ENCODE results near the gene CLDN19. TPM values are rescaled to one million over a fixed set of nuclear protein-coding genes. Genes with fewer than 3 reads are reported as not detected.

CLDN19 gene
- total and polyA plus RNA-seq, 3 experiments from 2014 or later: not detected

DNA sequence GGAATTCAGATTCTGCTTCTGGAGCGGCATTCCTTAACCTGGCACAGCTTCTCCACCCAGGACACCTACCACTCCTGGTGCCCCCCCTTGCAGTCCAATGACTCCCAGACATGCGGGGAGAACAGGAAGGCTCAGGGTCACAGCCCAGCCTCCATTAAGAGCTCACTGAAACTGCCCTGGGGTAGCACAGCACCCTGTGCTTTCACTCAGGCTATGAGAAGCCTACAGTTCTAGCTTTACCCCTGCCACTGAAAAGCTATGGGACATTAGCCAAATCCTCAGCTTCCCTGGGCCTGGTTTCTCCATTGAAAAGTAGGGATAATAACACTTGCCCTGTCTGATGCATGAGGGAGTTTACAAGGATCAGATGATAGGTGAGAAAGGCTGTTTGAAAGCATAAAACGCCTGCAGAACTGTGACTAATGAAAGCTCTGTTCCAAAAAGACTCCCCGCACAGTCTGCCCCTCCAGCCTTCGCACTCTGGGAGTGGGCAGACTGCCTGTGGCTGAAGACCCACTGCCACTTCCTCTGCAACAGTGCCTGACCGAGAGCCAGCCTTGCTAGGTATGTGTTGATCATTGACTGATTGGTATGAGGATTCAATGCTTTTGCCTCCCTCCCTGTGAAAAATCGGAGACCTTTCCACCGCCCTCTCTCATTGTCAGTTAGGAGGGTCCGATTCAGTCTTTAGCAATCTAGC lies 2.7 kb upstream of the CLDN19 start:
- Histone ChIP-seq H3K9me3 (ENCODE audit: low read length) (no peaks in the 10 kb centered on the region), H3K4me3 (ENCODE audit: low read length) (no peak overlapping the region), H3K4me1 (ENCODE audit: insufficient read depth, low read length) (no peaks in the 10 kb centered on the region), H3K36me3 (ENCODE audit: insufficient read depth, low read length) (no peaks in the 10 kb centered on the region), H3K27ac (ENCODE audit: low read depth, low read length) (no peak overlapping the region), H3K27me3 (ENCODE audit: insufficient read depth, low read length, poor library complexity, severe bottlenecking) (no peaks in the 10 kb centered on the region)
- CTCF ChIA-PET: interaction anchor here (1.9 kb wide), 1 partner anchor 24 kb away, joined by 6 read pairs; the partner anchor contains the start of genes C1orf50 and P3H1
- Mint-ChIP-seq H3K4me1 (no peaks in the 10 kb centered on the region), H3K27me3 (no peaks in the 10 kb centered on the region), H3K4me3 (no peak overlapping the region), H3K36me3 (peaks cover 0 to 19% (median 5%) of the 10 kb centered on the region in 3 donors), H3K27ac (peak overlapping the region in 1 of 8 donors; percentile 57), H3K9me3 (no peaks in the 10 kb centered on the region)
- no peak for DNase-seq
- POLR2A ChIA-PET: no interaction called here

- Mint-ChIP-seq H3K4me1 (peaks cover 0 to 3% (median 2%) of the 10 kb centered on the region in 3 donors), H3K27ac (peak overlapping the region in 1 of 8 donors; percentile 94), H3K4me3 (no peak overlapping the region), H3K9me3 (no peaks in the 10 kb centered on the region), H3K36me3 (peaks cover 0 to 16% (median 5%) of the 10 kb centered on the region in 3 donors), H3K27me3 (no peaks in the 10 kb centered on the region)
- DNase-seq: no peak
- H3K4me1 ChIP-seq (ENCODE audit: insufficient read depth, low read length): peaks cover 3% of the 10 kb centered on the region
- no peaks in the 10 kb centered on the region for H3K36me3 ChIP-seq (ENCODE audit: insufficient read depth, low read length)
- no peaks in the 10 kb centered on the region for H3K9me3 ChIP-seq (ENCODE audit: low read length)
- POLR2A ChIA-PET: no interaction called here
- H3K27me3 ChIP-seq (ENCODE audit: insufficient read depth, low read length, poor library complexity, severe bottlenecking): no peaks in the 10 kb centered on the region
- no peak overlapping the region for H3K4me3 ChIP-seq (ENCODE audit: low read length)
- CTCF ChIA-PET: interaction anchor here (1.9 kb wide), 1 partner anchor 25 kb away, joined by 6 read pairs; the partner anchor contains the start of genes C1orf50 and P3H1
- no peak overlapping the region for H3K27ac ChIP-seq (ENCODE audit: low read depth, low read length)
These were observed 2.1 kb upstream of the CLDN19 start for GRCh38 chr1:42742141-42742540.

DNA sequence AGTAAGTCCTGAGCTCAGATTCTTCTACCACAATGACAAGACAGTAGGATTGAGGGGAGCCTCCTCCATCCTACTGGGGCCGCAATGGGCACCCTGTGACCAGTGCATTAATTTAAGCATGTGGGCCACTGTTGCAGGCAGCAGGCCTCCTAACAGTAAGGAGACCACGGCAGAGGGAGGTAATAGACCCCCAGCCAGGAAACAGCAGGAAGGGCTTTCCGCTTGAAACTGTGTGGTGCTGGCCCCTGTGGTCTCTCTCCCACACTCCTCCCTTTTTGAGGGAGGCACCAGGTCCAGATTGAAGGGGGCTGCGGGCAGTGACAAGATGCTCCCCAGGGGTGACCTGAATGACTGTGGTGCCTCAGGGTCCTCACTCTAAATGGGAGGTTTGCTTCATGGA lies 1.7 kb upstream of the CLDN19 start:
- DNase-seq: no peak
- H3K4me1 ChIP-seq (ENCODE audit: insufficient read depth, low read length): peaks cover 3% of the 10 kb centered on the region
- Mint-ChIP-seq H3K4me1 (peaks cover 0 to 7% (median 2%) of the 10 kb centered on the region in 3 donors), H3K9me3 (no peaks in the 10 kb centered on the region), H3K36me3 (peaks cover 0 to 12% (median 5%) of the 10 kb centered on the region in 3 donors), H3K4me3 (no peak overlapping the region), H3K27me3 (no peaks in the 10 kb centered on the region), H3K27ac (no peak overlapping the region)
- H3K27ac ChIP-seq (ENCODE audit: low read depth, low read length): no peak overlapping the region
- no peaks in the 10 kb centered on the region for H3K9me3 ChIP-seq (ENCODE audit: low read length)
- ChIA-PET POLR2A (no interaction called here), CTCF (no interaction called here)
- H3K27me3 ChIP-seq (ENCODE audit: insufficient read depth, low read length, poor library complexity, severe bottlenecking): no peaks in the 10 kb centered on the region
- no peak overlapping the region for H3K4me3 ChIP-seq (ENCODE audit: low read length)
- H3K36me3 ChIP-seq (ENCODE audit: insufficient read depth, low read length): no peaks in the 10 kb centered on the region

DNA sequence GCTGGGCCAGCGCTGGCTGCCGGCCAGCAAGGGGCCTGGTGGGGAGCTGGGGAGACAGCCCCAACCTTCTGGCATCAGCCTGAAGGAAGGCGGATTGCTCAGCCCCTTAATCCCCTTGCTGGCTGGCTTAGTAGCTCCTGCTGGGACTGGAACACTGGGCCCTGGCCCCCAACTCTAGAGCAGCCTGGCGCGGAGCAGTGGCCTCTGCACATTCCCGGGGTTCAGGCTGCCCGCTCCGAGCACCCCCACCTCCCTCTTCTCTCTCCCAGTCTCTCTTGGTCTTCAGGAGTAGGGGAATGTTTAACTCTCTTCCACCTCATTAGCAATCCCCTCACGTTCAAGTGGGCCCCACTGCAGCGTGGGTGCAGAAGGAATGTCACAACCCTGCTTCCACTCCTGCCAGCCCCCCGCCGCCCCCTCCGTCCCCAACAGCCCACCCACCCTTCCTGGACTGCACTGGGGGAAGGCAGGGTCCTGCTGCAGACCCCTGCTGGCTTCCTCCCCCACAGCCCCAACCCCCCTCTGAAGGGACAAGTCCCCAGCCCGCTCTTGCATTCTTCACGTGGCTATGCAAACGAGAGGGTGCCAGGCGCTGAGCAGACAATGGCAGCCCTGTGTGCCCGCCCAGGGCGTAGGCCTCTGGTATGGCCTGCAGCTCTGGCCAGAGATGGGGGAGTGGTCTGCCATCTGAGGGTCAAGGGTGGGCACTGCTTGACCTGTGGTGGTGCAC lies 980 bp upstream of the CLDN19 start:
- H3K36me3 Mint-ChIP-seq: peaks cover 0 to 5% (median 5%) of the 10 kb centered on the region in 3 donors
- peaks cover 0 to 7% (median 2%) of the 10 kb centered on the region in 3 donors for H3K4me1 Mint-ChIP-seq
- H3K27ac Mint-ChIP-seq: no peak overlapping the region
- CTCF ChIA-PET: no interaction called here
- no peaks in the 10 kb centered on the region for H3K27me3 Mint-ChIP-seq
- Histone ChIP-seq H3K4me3 (ENCODE audit: low read length) (no peak overlapping the region), H3K27me3 (ENCODE audit: insufficient read depth, low read length, poor library complexity, severe bottlenecking) (no peaks in the 10 kb centered on the region), H3K36me3 (ENCODE audit: insufficient read depth, low read length) (no peaks in the 10 kb centered on the region), H3K9me3 (ENCODE audit: low read length) (no peaks in the 10 kb centered on the region), H3K27ac (ENCODE audit: low read depth, low read length) (no peak overlapping the region), H3K4me1 (ENCODE audit: insufficient read depth, low read length) (peaks cover 3% of the 10 kb centered on the region)
- no peaks in the 10 kb centered on the region for H3K9me3 Mint-ChIP-seq
- H3K4me3 Mint-ChIP-seq: no peak overlapping the region
- no peak for DNase-seq
- POLR2A ChIA-PET: no interaction called here

GRCh38 chr1:42738678-42739226 lies 1.3 kb downstream of the CLDN19 start:
- no peak for DNase-seq
- CTCF ChIA-PET: no interaction called here
- Histone ChIP-seq H3K36me3 (ENCODE audit: insufficient read depth, low read length) (no peaks in the 10 kb centered on the region), H3K27me3 (ENCODE audit: insufficient read depth, low read length, poor library complexity, severe bottlenecking) (no peaks in the 10 kb centered on the region), H3K4me1 (ENCODE audit: insufficient read depth, low read length) (peaks cover 3% of the 10 kb centered on the region), H3K9me3 (ENCODE audit: low read length) (no peaks in the 10 kb centered on the region), H3K27ac (ENCODE audit: low read depth, low read length) (no peak overlapping the region), H3K4me3 (ENCODE audit: low read length) (no peak overlapping the region)
- POLR2A ChIA-PET: no interaction called here
- Mint-ChIP-seq H3K36me3 (no peaks in the 10 kb centered on the region), H3K9me3 (no peaks in the 10 kb centered on the region), H3K27me3 (peaks cover 0 to 3% of the 10 kb centered on the region in 2 donors), H3K4me3 (no peak overlapping the region), H3K27ac (no peak overlapping the region), H3K4me1 (peaks cover 0 to 7% (median 2%) of the 10 kb centered on the region in 3 donors)

- no peaks in the 10 kb centered on the region for H3K9me3 ChIP-seq (ENCODE audit: low read length)
- Mint-ChIP-seq H3K9me3 (no peaks in the 10 kb centered on the region), H3K4me3 (no peak overlapping the region), H3K4me1 (peaks cover 0 to 7% (median 2%) of the 10 kb centered on the region in 3 donors), H3K27me3 (peaks cover 0 to 3% of the 10 kb centered on the region in 2 donors), H3K36me3 (no peaks in the 10 kb centered on the region), H3K27ac (peak overlapping the region in 1 of 8 donors; percentile 50)
- peaks cover 3% of the 10 kb centered on the region for H3K4me1 ChIP-seq (ENCODE audit: insufficient read depth, low read length)
- no peak overlapping the region for H3K27ac ChIP-seq (ENCODE audit: low read depth, low read length)
- no peak for DNase-seq
- no peaks in the 10 kb centered on the region for H3K27me3 ChIP-seq (ENCODE audit: insufficient read depth, low read length, poor library complexity, severe bottlenecking)
- ChIA-PET CTCF (no interaction called here), POLR2A (no interaction called here)
- H3K36me3 ChIP-seq (ENCODE audit: insufficient read depth, low read length): no peaks in the 10 kb centered on the region
- no peak overlapping the region for H3K4me3 ChIP-seq (ENCODE audit: low read length)
These were observed 1.9 kb downstream of the CLDN19 start for GRCh38 chr1:42737986-42738677.

- no peaks in the 10 kb centered on the region for H3K27me3 ChIP-seq (ENCODE audit: insufficient read depth, low read length, poor library complexity, severe bottlenecking)
- ChIA-PET CTCF (no interaction called here), POLR2A (no interaction called here)
- Mint-ChIP-seq H3K27me3 (peaks cover 0 to 3% of the 10 kb centered on the region in 2 donors), H3K27ac (peak overlapping the region in 4 of 8 donors; percentile 24 to 76 (median 58)), H3K36me3 (no peaks in the 10 kb centered on the region), H3K4me3 (no peak overlapping the region), H3K9me3 (no peaks in the 10 kb centered on the region), H3K4me1 (peaks cover 0 to 7% (median 2%) of the 10 kb centered on the region in 3 donors)
- no peak overlapping the region for H3K27ac ChIP-seq (ENCODE audit: low read depth, low read length)
- DNase-seq: no peak
- no peaks in the 10 kb centered on the region for H3K9me3 ChIP-seq (ENCODE audit: low read length)
- H3K36me3 ChIP-seq (ENCODE audit: insufficient read depth, low read length): no peaks in the 10 kb centered on the region
- no peak overlapping the region for H3K4me3 ChIP-seq (ENCODE audit: low read length)
- peaks cover 3% of the 10 kb centered on the region for H3K4me1 ChIP-seq (ENCODE audit: insufficient read depth, low read length)
These were observed 2.8 kb downstream of the CLDN19 start for GRCh38 chr1:42737257-42737656.

Data from CD8-positive, alpha-beta memory T cell (primary cell).